NB4 (cell line): ENCODE measurements around the gene ABRAXAS1.

ENCODE experiments used
- CTCF ChIP-seq: IDR thresholded peaks from one replicate; pipeline ENCODE4 v1.5.1; 2012; ENCODE audit warnings: low read depth, low read length
- MAX ChIP-seq: IDR thresholded peaks from 2 replicates; pipeline ENCODE4 v1.6.1; 2011; ENCODE audit warnings: low read depth, low read length
- MYC ChIP-seq: IDR thresholded peaks from 2 replicates; pipeline ENCODE4 v1.6.1; 2011; ENCODE audit warnings: low read depth, low read length
- POLR2A ChIP-seq: IDR thresholded peaks from 2 replicates; pipeline ENCODE4 v1.6.1; 2011; ENCODE audit warnings: mild to moderate bottlenecking; ENCODE audit not compliant: insufficient read length; ENCODE audit errors: extremely low read depth

- TF ChIP-seq CTCF (no peak), MAX (no peak), POLR2A (no peak), MYC (no peak)
Observed at GRCh38 chr4:83489711-83490326, 4.9 kb upstream of the ABRAXAS1 start.
